HCT116 (cell line): ENCODE measurements around the gene ZSWIM3. TPM values are rescaled to one million over a fixed set of nuclear protein-coding genes. Genes with fewer than 3 reads are reported as not detected.

Experiments
- ATAC-seq: fragments of 200-7000 bp; cut with Tn5 transposase; 2 replicates; pipeline ENCODE4 v1.9.1; 2020; ENCODE audit warnings: mild to moderate bottlenecking, moderate library complexity
- BruUV-seq: library from RNA; stranded (reverse); fragments of 400-500 nt; replicated peaks from 2 replicates; lab custom pipeline; 2021; lab: Mats Ljungman, UMichigan
- CTCF ChIA-PET: fragments of 300-600 bp; sonication (Branson Sonifier 250); formaldehyde crosslinking; loops from one replicate; lab custom pipeline; 2021; ENCODE audit warnings: antibody characterized with exemption; lab: Charles Lee
- POLR2A ChIA-PET: fragments of 300-600, 350-600 bp; sonication (Branson Sonifier 250); formaldehyde crosslinking; loops from one replicate; lab custom pipeline; 2021; ENCODE audit warnings: antibody characterized with exemption; lab: Charles Lee
- RAD21 ChIA-PET, 2 experiments: fragments of 300-600 bp; sonication (Branson Sonifier 250); formaldehyde crosslinking; loops; one replicate each; lab custom pipeline; 2023; ENCODE audit warnings: low total read pairs in 2 of 2; ENCODE audit not compliant: uncharacterized antibody in 2 of 2, unreplicated experiment in 2 of 2, low non-redundant PET in 1 of 2; lab: Charles Lee
- DNase-seq: peaks from one replicate; pipeline ENCODE4 v3.0.0-alpha.2; 2010; ENCODE audit warnings: low read depth, low spot score
- H2AFZ ChIP-seq: fragments of 200-600 bp; shearing (Covaris generic), sonication (generic); 2 replicates; pipeline ENCODE4 v1.6.1; 2017; ENCODE audit warnings: low read depth, mixed run types, mixed read lengths, antibody characterized with exemption, low read length; ENCODE audit not compliant: poor library complexity, severe bottlenecking
- H3K27ac ChIP-seq: 2 replicates; pipeline ENCODE4 v1.5.1; 2012; ENCODE audit warnings: low read depth, low read length
- H3K27me3 ChIP-seq: fragments of 200-600 bp; sonication (generic); 2 replicates; pipeline ENCODE4 v1.6.1; 2016; ENCODE audit warnings: mixed run types, low read length, mixed read lengths; ENCODE audit not compliant: insufficient read depth
- H3K36me3 ChIP-seq, 2 experiments: fragments of 200-500 bp in 1 of 2; fragments of 200-600 bp in 1 of 2; sonication (Bioruptor generic) in 1 of 2; sonication (generic) in 1 of 2; 2 replicates each; pipeline versions ENCODE4 v1.5.1 to v1.6.1; 2014 to 2016; ENCODE audit warnings: low read length in 2 of 2, inconsistent platforms in 1 of 2, mixed read lengths in 1 of 2, mixed run types in 1 of 2; ENCODE audit not compliant: insufficient read depth in 2 of 2, control insufficient read depth in 1 of 2
- H3K4me1 ChIP-seq, 2 experiments: fragments of 200-600 bp in 1 of 2; sonication (generic) in 1 of 2; 2 replicates each; pipeline versions ENCODE4 v1.5.1 to v1.6.1; 2012 to 2017; ENCODE audit warnings: low read length in 2 of 2, inconsistent platforms in 1 of 2, mild to moderate bottlenecking in 1 of 2, mixed read lengths in 1 of 2, mixed run types in 1 of 2, moderate library complexity in 1 of 2; ENCODE audit not compliant: insufficient read depth in 2 of 2, control insufficient read depth in 1 of 2
- H3K4me2 ChIP-seq: fragments of 200-600 bp; sonication (generic); 2 replicates; pipeline ENCODE4 v1.6.1; 2017; ENCODE audit warnings: mixed run types, low read length, mixed read lengths
- H3K4me3 ChIP-seq, 2 experiments: fragments of 200-600 bp in 1 of 2; sonication (generic) in 1 of 2; replicated peaks in 1 of 2; 2 replicates each; pipeline ENCODE4 v1.5.1; 2011 to 2016; ENCODE audit warnings: low read length in 2 of 2, control low read depth in 1 of 2, low read depth in 1 of 2, mild to moderate bottlenecking in 1 of 2, mixed read lengths in 1 of 2, mixed run types in 1 of 2
- H3K79me2 ChIP-seq: fragments of 200-600 bp; sonication (generic); 2 replicates; pipeline ENCODE4 v1.6.1; 2017; ENCODE audit warnings: mild to moderate bottlenecking, mixed run types, low read length, moderate library complexity, mixed read lengths; ENCODE audit not compliant: insufficient read depth
- H3K9ac ChIP-seq: fragments of 200-600 bp; sonication (generic); 2 replicates; pipeline ENCODE4 v1.6.1; 2016; ENCODE audit warnings: low read length, mixed read lengths
- H3K9me2 ChIP-seq: fragments of 200-600 bp; sonication (generic), shearing (Covaris generic); 2 replicates; pipeline ENCODE4 v1.6.1; 2017; ENCODE audit warnings: mixed run types, mild to moderate bottlenecking, moderate library complexity; ENCODE audit not compliant: insufficient read depth
- H3K9me3 ChIP-seq, 2 experiments: fragments of 200-500 bp in 1 of 2; fragments of 200-600 bp in 1 of 2; sonication (Bioruptor generic) in 1 of 2; sonication (generic) in 1 of 2; 2 replicates each; pipeline ENCODE4 v1.6.1; 2014 to 2017; ENCODE audit warnings: low read length in 2 of 2, mixed read lengths in 2 of 2, inconsistent platforms in 1 of 2, low read depth in 1 of 2, mild to moderate bottlenecking in 1 of 2, mixed run types in 1 of 2, moderate library complexity in 1 of 2; ENCODE audit not compliant: control insufficient read depth in 1 of 2, insufficient read depth in 1 of 2
- H4K20me1 ChIP-seq: fragments of 200-600 bp; sonication (generic), shearing (Covaris generic); 2 replicates; pipeline ENCODE4 v1.6.1; 2017; ENCODE audit warnings: mixed run types, mild to moderate bottlenecking, moderate library complexity; ENCODE audit not compliant: insufficient read depth
- CTCF ChIP-seq, 3 experiments: fragments of 200-600 bp in 1 of 3; sonication (generic) in 1 of 3; IDR thresholded peaks in 2 of 3; conservative IDR thresholded peaks in 1 of 3; 2 replicates each; pipeline ENCODE4 v1.5.1; 2012 to 2017; ENCODE audit warnings: low read depth in 2 of 3, low read length in 2 of 3, antibody characterized with exemption in 1 of 3, borderline replicate concordance in 1 of 3, control low read depth in 1 of 3, mild to moderate bottlenecking in 1 of 3, mixed read lengths in 1 of 3, mixed run types in 1 of 3, moderate library complexity in 1 of 3; ENCODE audit not compliant: insufficient read depth in 1 of 3
- EGR1 ChIP-seq: IDR thresholded peaks from 2 replicates; pipeline ENCODE4 v1.6.1; 2012; ENCODE audit warnings: low read depth
- ELF1 ChIP-seq: IDR thresholded peaks from 2 replicates; pipeline ENCODE4 v1.6.1; 2012; ENCODE audit warnings: low read depth, borderline replicate concordance
- EZH2phosphoT487 ChIP-seq: fragments of 200-600 bp; IDR thresholded peaks from 2 replicates; pipeline ENCODE4 v1.6.1; 2018; ENCODE audit warnings: antibody characterized with exemption, borderline replicate concordance
- JUND ChIP-seq: IDR thresholded peaks from 2 replicates; pipeline ENCODE4 v1.6.1; 2012
- POLR2A ChIP-seq: IDR thresholded peaks from 2 replicates; pipeline ENCODE4 v1.7.0; 2011; ENCODE audit warnings: borderline replicate concordance; ENCODE audit not compliant: insufficient read depth, insufficient read length; ENCODE audit errors: extremely low read depth
- POLR2AphosphoS5 ChIP-seq: IDR thresholded peaks from 2 replicates; pipeline ENCODE4 v1.6.1; 2011; ENCODE audit warnings: mild to moderate bottlenecking, low read depth, low read length, moderate library complexity
- REST ChIP-seq: IDR thresholded peaks from 2 replicates; pipeline ENCODE4 v1.6.1; 2012; ENCODE audit warnings: low read depth
- SIN3A ChIP-seq: IDR thresholded peaks from 2 replicates; pipeline ENCODE4 v1.6.1; 2012; ENCODE audit warnings: low read depth
- TCF7L2 ChIP-seq: IDR thresholded peaks from 2 replicates; pipeline ENCODE4 v1.7.0; 2011; ENCODE audit warnings: borderline replicate concordance, inconsistent platforms; ENCODE audit not compliant: insufficient read depth, insufficient read length; ENCODE audit errors: extremely low read depth
- YY1 ChIP-seq: IDR thresholded peaks from 2 replicates; pipeline ENCODE4 v1.6.1; 2011; ENCODE audit warnings: low read length, low read depth, moderate library complexity, mild to moderate bottlenecking; ENCODE audit not compliant: insufficient replicate concordance; ENCODE audit errors: extremely low read depth
- ZBTB33 ChIP-seq: IDR thresholded peaks from 2 replicates; pipeline ENCODE4 v1.6.1; 2011; ENCODE audit warnings: mild to moderate bottlenecking, low read length, moderate library complexity; ENCODE audit not compliant: insufficient replicate concordance; ENCODE audit errors: extremely low read depth
- ZFX ChIP-seq: fragments of 450-650 bp; IDR thresholded peaks from 2 replicates; pipeline ENCODE4 v1.6.1; 2017
- intact Hi-C: fragments of 100-400 bp; cut with micrococcal nuclease; formaldehyde crosslinking; loops from 2 replicates; pipeline ENCODE4 v1.10.0; 2022
- total RNA-seq: library from RNA; stranded (reverse); gene quantifications from one replicate; pipeline ENCODE4 v1.2.1, GENCODE V29; 2021; ENCODE audit not compliant: unreplicated experiment

The ZSWIM3 gene
- total RNA-seq, 1 experiment from 2014 or later, result 1.8 TPM

GRCh38 chr20:45832619-45833018 lies 24.8 kb upstream of the ZSWIM3 start:
- intact Hi-C loops, result loop anchor here (10.0 kb wide), 1 partner anchor 102 kb away; the partner anchor contains the start of gene PCIF1

More at GRCh38 chr20:45832619-45833018, 24.8 kb upstream of the ZSWIM3 start:
- Histone ChIP-seq H3K36me3 (no peaks in the 10 kb centered on the region), H4K20me1 (no peaks in the 10 kb centered on the region), H3K27me3 (no peaks in the 10 kb centered on the region), H2AFZ (no peak overlapping the region), H3K4me3 (peak overlapping the region in 1 of 2 experiments; percentile 74; a peak in 1 of 4 replicates), H3K27ac (peak overlapping the region; percentile 68; the same call in 1 of the 2 replicates), H3K4me2 (peak overlapping the region; percentile 90), H3K4me1 (peaks cover 26 to 35% of the 10 kb centered on the region in 2 experiments), H3K9me3 (no peaks in the 10 kb centered on the region), H3K9ac (peak overlapping the region; percentile 66; the same call in 1 of the 2 replicates), H3K9me2 (no peaks in the 10 kb centered on the region), H3K79me2 (no peaks in the 10 kb centered on the region)
- BruUV-seq, result no TSS peak
- TF ChIP-seq POLR2AphosphoS5, result no peak
- no peak for TF ChIP-seq EGR1
- no peak for TF ChIP-seq ZBTB33
- no peak for TF ChIP-seq POLR2A
- no peak for TF ChIP-seq EZH2phosphoT487
- no peak for TF ChIP-seq TCF7L2
- no peak for TF ChIP-seq ZFX
- TF ChIP-seq YY1, result no peak
- no peak for TF ChIP-seq ELF1
- TF ChIP-seq JUND, result no peak
- TF ChIP-seq SIN3A, result no peak
- TF ChIP-seq CTCF (IDR thresholded peaks at IDR 0.05 in 2 of 3, conservative IDR thresholded peaks at IDR 0.05 in 1 of 3; ENCODE audit: borderline replicate concordance in 1 of 3, insufficient read depth in 1 of 3, low read depth in 2 of 3, low read length in 2 of 3), result no peak
- no peak for TF ChIP-seq REST
- CTCF ChIA-PET, result no interaction called here
- RAD21 ChIA-PET, result no interaction called here
- ATAC-seq (no peak), DNase-seq (no peak)
- POLR2A ChIA-PET, result no interaction called here
